HG03095 (cell line): Measurements from ENCODE around the gene ZBTB38.
A peak's percentile ranks its signal among the peaks of the same experiment; 100 is the strongest.

Experiments used
- ATAC-seq: cut with Tn5 transposase; IDR thresholded peaks from one replicate; pipeline ENCODE4 v1.9.1; 2021; ENCODE audit warnings: moderate library complexity; ENCODE audit not compliant: unreplicated experiment

Gene ZBTB38

GRCh38 chr3:141368062-141368924 lies at the start of gene ZBTB38:
TSS of gene ZBTB38 (plus strand) at chr3:141368504. CDS start at chr3:141442389, 73,885 bp downstream.
- ATAC-seq: no peak

- no peak for ATAC-seq
Measured at GRCh38 chr3:141320399-141321108, 47.8 kb upstream of the ZBTB38 start.

GRCh38 chr3:141321109-141321497 lies 47.2 kb upstream of the ZBTB38 start:
- no peak for ATAC-seq

GRCh38 chr3:141323936-141324704 lies 44.2 kb upstream of the ZBTB38 start:
- ATAC-seq: no peak

GRCh38 chr3:141326123-141326522 lies 42.2 kb upstream of the ZBTB38 start:
- ATAC-seq: no peak

GRCh38 chr3:141326626-141327025 lies 41.7 kb upstream of the ZBTB38 start:
- no peak for ATAC-seq

GRCh38 chr3:141328286-141329166 lies 39.8 kb upstream of the ZBTB38 start:
- ATAC-seq: peak; percentile 40

- ATAC-seq: no peak
Measured at GRCh38 chr3:141330235-141330634, 38.1 kb upstream of the ZBTB38 start.

GRCh38 chr3:141330718-141331376 lies 37.5 kb upstream of the ZBTB38 start:
- ATAC-seq: no peak

- ATAC-seq: peak; percentile 44
Measured at GRCh38 chr3:141331377-141332318, 36.7 kb upstream of the ZBTB38 start.

- ATAC-seq: no peak
Measured at GRCh38 chr3:141332416-141332815, 35.9 kb upstream of the ZBTB38 start.

- no peak for ATAC-seq
Measured at GRCh38 chr3:141333836-141334626, 34.3 kb upstream of the ZBTB38 start.

GRCh38 chr3:141334627-141335250 lies 33.6 kb upstream of the ZBTB38 start:
- ATAC-seq: no peak

GRCh38 chr3:141335531-141336061 lies 32.7 kb upstream of the ZBTB38 start:
- no peak for ATAC-seq

- ATAC-seq: peak; percentile 80
Measured at GRCh38 chr3:141336672-141337522, 31.4 kb upstream of the ZBTB38 start.

- no peak for ATAC-seq
Measured at GRCh38 chr3:141337523-141337854, 30.8 kb upstream of the ZBTB38 start.
